B cell (primary cell): ENCODE results near the gene NT5M.

Experiments used
- CTCF ChIP-seq: fragments of 200-600 bp; IDR thresholded peaks from one replicate; pipeline ENCODE4 v1.8.0; 2022; ENCODE audit warnings: antibody characterized with exemption, mild to moderate bottlenecking
- EZH2 ChIP-seq: IDR thresholded peaks from 2 replicates; pipeline ENCODE4 v1.6.1; 2012; ENCODE audit warnings: borderline replicate concordance, low read depth, mild to moderate bottlenecking, moderate library complexity, low read length; ENCODE audit not compliant: insufficient read depth, poor library complexity, severe bottlenecking

DNA sequence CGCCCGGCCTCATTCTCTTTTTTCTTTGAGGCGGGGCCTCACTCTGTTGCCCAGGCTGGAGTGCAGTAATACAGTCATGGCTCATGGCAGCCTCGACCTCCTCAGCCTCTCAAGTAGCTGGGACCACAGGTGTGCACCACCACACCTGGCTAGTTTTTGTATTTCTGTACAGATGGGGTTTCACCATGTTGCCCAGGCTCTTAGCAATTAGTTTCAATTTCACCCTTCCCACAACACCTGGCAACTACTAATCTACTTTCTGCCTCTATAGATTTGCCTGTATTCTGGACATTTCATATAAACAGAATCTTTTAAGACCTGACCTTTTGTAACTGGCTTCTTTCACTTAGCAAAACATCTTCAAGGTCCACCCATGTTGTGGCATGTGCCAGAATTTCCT, 8.0 kb upstream of the NT5M start:
- TF ChIP-seq CTCF (no peak), EZH2 (no peak)
